GM12872 (cell line): Measurements from ENCODE around the gene TMIE.

Experiments used
- CTCF ChIP-seq: IDR thresholded peaks from 3 replicates; pipeline ENCODE4 v1.5.1; 2011; ENCODE audit warnings: low read depth, mild to moderate bottlenecking, low read length, moderate library complexity; ENCODE audit not compliant: insufficient read depth

TMIE gene

GRCh38 chr3:46701181-46701939, at the start of gene TMIE:
TMIE (plus strand) TSS chr3:46701392; CDS start chr3:46701488, 96 bp downstream.
- no peak for TF ChIP-seq CTCF

DNA sequence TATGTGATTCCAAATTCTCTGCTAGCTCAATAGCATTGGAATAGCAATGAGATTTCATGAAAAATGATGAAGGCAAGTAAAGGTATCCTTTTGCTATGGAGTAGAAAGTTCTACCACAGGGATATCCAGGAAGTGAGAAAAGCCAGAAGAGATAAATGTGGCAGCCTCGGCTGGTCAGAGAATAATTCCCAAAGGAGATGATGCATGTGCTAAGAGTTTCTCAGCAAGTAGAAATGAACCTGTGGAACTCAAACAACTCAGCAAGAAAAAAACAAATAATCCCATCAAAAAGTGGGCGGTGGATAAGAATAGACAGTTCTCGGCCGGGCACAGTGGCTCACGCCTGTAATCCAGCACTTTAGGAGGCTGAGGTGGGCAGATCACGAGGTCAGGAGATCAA, 45.9 kb upstream of the TMIE start:
- TF ChIP-seq CTCF = no peak

GRCh38 chr3:46656778-46657556, 44.2 kb upstream of the TMIE start:
- no peak for TF ChIP-seq CTCF

- no peak for TF ChIP-seq CTCF
These were observed 41.9 kb upstream of the TMIE start for GRCh38 chr3:46659285-46659684.

DNA sequence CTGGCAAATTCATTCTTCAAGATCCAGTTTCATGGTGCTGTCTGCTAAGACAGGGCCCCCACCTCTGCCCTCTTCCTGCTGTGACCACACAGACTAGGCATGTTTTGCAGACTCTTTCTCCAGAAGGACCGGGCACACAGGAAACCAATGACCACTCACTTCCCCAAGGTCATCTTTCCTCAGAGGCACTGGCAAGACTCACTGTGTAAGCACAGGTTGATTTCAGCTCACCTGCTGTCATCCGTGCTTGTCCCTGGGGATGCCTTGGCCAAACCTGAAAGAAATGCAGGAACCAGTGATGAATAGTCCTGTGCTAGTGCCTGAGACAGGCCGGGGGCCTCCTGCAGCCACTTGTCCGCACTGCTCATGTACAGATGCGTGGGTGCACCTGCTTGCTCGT, 41.2 kb upstream of the TMIE start:
- TF ChIP-seq CTCF = no peak

DNA sequence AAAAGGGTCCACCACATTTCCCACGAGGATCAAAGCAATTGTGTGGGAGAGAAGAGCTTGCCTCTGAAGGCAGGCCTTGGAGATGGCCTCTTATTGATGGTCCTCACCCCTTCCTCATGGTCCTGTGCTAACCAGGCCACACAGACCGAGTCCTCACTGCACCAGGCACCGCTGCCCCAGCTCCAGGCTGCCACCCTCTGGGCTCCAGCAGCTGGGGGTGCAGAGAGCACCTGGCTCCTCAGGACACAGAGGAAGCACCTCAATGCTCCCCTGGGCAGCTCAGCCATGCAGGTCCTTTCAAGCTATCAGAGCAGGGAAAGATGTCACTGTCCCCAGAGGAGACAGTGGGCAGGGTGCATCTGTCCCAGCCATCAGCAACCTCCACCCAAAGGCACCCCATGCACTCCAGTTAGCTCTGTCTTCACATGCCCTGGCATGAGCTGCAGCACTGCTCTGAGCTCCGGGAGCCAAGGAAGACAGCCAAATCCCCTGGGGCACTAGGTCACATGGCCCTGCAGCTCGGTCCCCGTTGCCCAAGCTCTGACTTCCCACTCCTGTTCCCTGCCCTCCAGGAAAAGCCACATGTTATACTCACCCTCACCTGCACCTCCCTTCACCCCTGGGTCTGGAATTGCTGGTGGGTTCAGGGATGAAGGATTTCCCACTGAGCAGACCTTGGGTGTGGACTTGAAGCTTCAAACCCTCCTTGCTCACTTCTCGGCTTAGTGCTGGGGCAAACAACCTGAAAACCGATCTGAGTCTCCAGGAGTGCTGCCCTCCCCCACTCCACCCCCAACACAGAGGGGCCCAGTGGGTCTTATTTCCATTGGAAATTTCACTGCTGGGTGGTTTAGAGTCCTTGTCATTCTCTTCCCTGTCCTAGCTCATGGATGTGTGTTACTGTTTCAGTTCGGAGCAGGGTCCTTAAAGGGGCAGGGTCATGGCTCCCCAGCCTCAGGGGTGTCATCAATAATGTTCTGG, 40.4 kb upstream of the TMIE start:
- no peak for TF ChIP-seq CTCF
